Endometrial microvascular endothelial cells (primary cell): ENCODE results near the gene HOXB7. TPM values are rescaled to one million over a fixed set of nuclear protein-coding genes. Genes with fewer than 3 reads are reported as not detected.

Source experiments
- in situ Hi-C: cut with HindIII; loops from 2 replicates; pipeline ENCODE4 v1.10.0; 2017; ENCODE audit warnings: low sequenced_read_pairs, low pct_unique_long_range_greater_than_20kb; ENCODE audit errors: inconsistent ontology term
- total RNA-seq: library from RNA; depleted of rRNA; stranded (reverse); fragments of >200 nt; gene quantifications from one replicate; pipeline ENCODE4 v1.2.3, GENCODE V29; 2015; ENCODE audit errors: inconsistent ontology term

Gene HOXB7
- total RNA-seq, 1 donor from 2014 or later: 28.6 TPM

GRCh38 chr17:48574505-48575065, 36.2 kb downstream of the HOXB7 start:
- in situ Hi-C loops: no loop called here

GRCh38 chr17:48571826-48572417, 38.9 kb downstream of the HOXB7 start:
- in situ Hi-C loops: no loop called here

GRCh38 chr17:48571024-48571818, 39.6 kb downstream of the HOXB7 start:
- in situ Hi-C loops: no loop called here

- in situ Hi-C loops: no loop called here
Measured at GRCh38 chr17:48570325-48571023, 40.3 kb downstream of the HOXB7 start.

- in situ Hi-C loops: no loop called here
Measured at GRCh38 chr17:48569674-48570324, 41.0 kb downstream of the HOXB7 start.

GRCh38 chr17:48569240-48569582, 41.6 kb downstream of the HOXB7 start:
- in situ Hi-C loops: no loop called here

- in situ Hi-C loops: no loop called here
Measured at GRCh38 chr17:48568499-48569239, 42.1 kb downstream of the HOXB7 start.

GRCh38 chr17:48567646-48568354, 43.0 kb downstream of the HOXB7 start:
- in situ Hi-C loops: no loop called here

GRCh38 chr17:48567209-48567608, 43.6 kb downstream of the HOXB7 start:
- in situ Hi-C loops: no loop called here

- in situ Hi-C loops: no loop called here
Measured at GRCh38 chr17:48566717-48567116, 44.1 kb downstream of the HOXB7 start.

GRCh38 chr17:48565925-48566710, 44.7 kb downstream of the HOXB7 start:
- in situ Hi-C loops: no loop called here

GRCh38 chr17:48565022-48565554, 45.7 kb downstream of the HOXB7 start:
- in situ Hi-C loops: no loop called here

GRCh38 chr17:48564188-48565021, 46.4 kb downstream of the HOXB7 start:
- in situ Hi-C loops: no loop called here

GRCh38 chr17:48563867-48564187, 47.0 kb downstream of the HOXB7 start:
- in situ Hi-C loops: no loop called here

GRCh38 chr17:48563385-48563838, 47.4 kb downstream of the HOXB7 start:
- in situ Hi-C loops: no loop called here

GRCh38 chr17:48562934-48563333, 47.9 kb downstream of the HOXB7 start:
- in situ Hi-C loops: no loop called here
